Natural killer cell (primary cell): ENCODE measurements around the gene CLDND1. TPM values are rescaled to one million over a fixed set of nuclear protein-coding genes. Genes with fewer than 3 reads are reported as not detected.

Experiments
- ATAC-seq, 3 donors: fragments of 150-1000 bp in 2 of 3; fragments of 200-7000 bp in 1 of 3; cut with Tn5 transposase; 1 replicate in 1 of 3; 2 replicates in 2 of 3; pipeline ENCODE4 v1.10.0; 2021; ENCODE audit warnings: mild to moderate bottlenecking in 2 of 3, moderate library complexity in 2 of 3
- DNase-seq, 2 donors: peaks; one replicate each; pipeline versions ENCODE4 v3.0.0 to v3.0.0-alpha.2; 2013 to 2021; ENCODE audit warnings: mixed read lengths in 1 of 2
- H3K27ac ChIP-seq: one replicate; pipeline ENCODE4 v1.5.1; 2013; ENCODE audit warnings: mild to moderate bottlenecking, low read length
- H3K27me3 ChIP-seq: one replicate; pipeline ENCODE4 v1.6.1; 2013; ENCODE audit warnings: low read length; ENCODE audit not compliant: control insufficient read depth, insufficient read depth
- H3K36me3 ChIP-seq: one replicate; pipeline ENCODE4 v1.6.1; 2013; ENCODE audit warnings: low read length; ENCODE audit not compliant: control insufficient read depth, insufficient read depth
- H3K4me1 ChIP-seq: one replicate; pipeline ENCODE4 v1.6.1; 2013; ENCODE audit warnings: low read length; ENCODE audit not compliant: control insufficient read depth, insufficient read depth
- H3K4me3 ChIP-seq: one replicate; pipeline ENCODE4 v1.5.1; 2013; ENCODE audit warnings: low read length
- H3K9me3 ChIP-seq: one replicate; pipeline ENCODE4 v1.6.1; 2013; ENCODE audit warnings: low read length; ENCODE audit not compliant: control insufficient read depth, insufficient read depth
- H3K27ac Mint-ChIP-seq, 2 donors: one replicate each; pipeline ENCODE4 v1.8.0; 2022; ENCODE audit warnings: mild to moderate bottlenecking in 2 of 2, mixed read lengths in 2 of 2, moderate library complexity in 1 of 2
- H3K27me3 Mint-ChIP-seq, 2 donors: one replicate each; pipeline ENCODE4 v1.8.0; 2022; ENCODE audit warnings: low read depth in 2 of 2, mixed read lengths in 2 of 2
- H3K36me3 Mint-ChIP-seq: one replicate; pipeline ENCODE4 v1.8.0; 2022; ENCODE audit warnings: mixed read lengths
- H3K4me1 Mint-ChIP-seq, 2 donors: one replicate each; pipeline ENCODE4 v1.8.0; 2022; ENCODE audit warnings: mixed read lengths in 2 of 2
- H3K4me3 Mint-ChIP-seq: one replicate; pipeline ENCODE4 v1.8.0; 2022; ENCODE audit warnings: mild to moderate bottlenecking, moderate library complexity, mixed read lengths
- H3K9me3 Mint-ChIP-seq, 2 donors: one replicate each; pipeline ENCODE4 v1.8.0; 2022; ENCODE audit warnings: mixed read lengths in 2 of 2
- CTCF ChIP-seq: fragments of 200-600 bp; IDR thresholded peaks from one replicate; pipeline ENCODE4 v1.8.0; 2022; ENCODE audit warnings: antibody characterized with exemption
- WGBS: methylation state at CpG from one replicate; pipeline ENCODE4 v1.1.7; 2013; ENCODE audit warnings: missing lambda C conversion rate; ENCODE audit not compliant: insufficient coverage; 5-methylcytosine and 5-hydroxymethylcytosine counted together
- intact Hi-C: fragments of 100-400 bp; cut with micrococcal nuclease; formaldehyde crosslinking; loops from one replicate; pipeline ENCODE4 v1.14.2; 2022
- total RNA-seq, 4 donors: library from RNA; stranded (reverse); fragments of 120-200 nt in 1 of 4; gene quantifications; one replicate each; pipeline versions ENCODE4 v1.2.3 to v1.2.4, GENCODE V29; 2013 to 2022

The CLDND1 gene
- total RNA-seq, 3 donors from 2014 or later (not counting 1 experiment from before 2014, with no cell fraction given), result 175 to 220 (median 219) TPM

- intact Hi-C loops, result no loop called here
- DNase-seq, result no peak
These were observed 35.6 kb upstream of the CLDND1 start for GRCh38 chr3:98558100-98558827.

GRCh38 chr3:98557324-98558010 is 34.8 kb upstream of the CLDND1 start:
- TF ChIP-seq CTCF, result no peak
- H3K9me3 ChIP-seq, result no peaks in the 10 kb centered on the region
- ATAC-seq, result peak; percentile 64 to 75 (median 66)
- H3K4me3 Mint-ChIP-seq, result no peak overlapping the region
- peaks cover 21% of the 10 kb centered on the region for H3K4me1 ChIP-seq
- no peaks in the 10 kb centered on the region for H3K36me3 ChIP-seq
- peaks cover 30 to 41% of the 10 kb centered on the region in 2 donors for H3K4me1 Mint-ChIP-seq
- no peaks in the 10 kb centered on the region for H3K27me3 Mint-ChIP-seq
- intact Hi-C loops, result no loop called here
- no peak overlapping the region for H3K4me3 ChIP-seq
- no peaks in the 10 kb centered on the region for H3K27me3 ChIP-seq
- no peaks in the 10 kb centered on the region for H3K9me3 Mint-ChIP-seq
- H3K36me3 Mint-ChIP-seq, result no peaks in the 10 kb centered on the region
- H3K27ac ChIP-seq, result peak overlapping the region; percentile 17
- peak in 1 of 2 donors; percentile 61 for DNase-seq
- peak overlapping the region; percentile 55 to 71 for H3K27ac Mint-ChIP-seq
- 25% methylated on average over 2 of the region's 4 CpGs for WGBS

More at GRCh38 chr3:98558100-98558827, 35.6 kb upstream of the CLDND1 start:
- H3K9me3 ChIP-seq, result no peaks in the 10 kb centered on the region
- peaks cover 28 to 39% of the 10 kb centered on the region in 2 donors for H3K4me1 Mint-ChIP-seq
- no peaks in the 10 kb centered on the region for H3K9me3 Mint-ChIP-seq
- TF ChIP-seq CTCF, result no peak
- no peaks in the 10 kb centered on the region for H3K27me3 Mint-ChIP-seq
- peaks cover 19% of the 10 kb centered on the region for H3K4me1 ChIP-seq
- ATAC-seq, result no peak
- H3K27me3 ChIP-seq, result no peaks in the 10 kb centered on the region
- no peaks in the 10 kb centered on the region for H3K36me3 ChIP-seq
- H3K36me3 Mint-ChIP-seq, result no peaks in the 10 kb centered on the region
- H3K4me3 ChIP-seq, result no peak overlapping the region
- peak overlapping the region; percentile 17 for H3K27ac ChIP-seq
- H3K4me3 Mint-ChIP-seq, result no peak overlapping the region
- WGBS, result 90% methylated on average over 5 of the region's 6 CpGs
- peak overlapping the region in 1 of 2 donors; percentile 55 for H3K27ac Mint-ChIP-seq

GRCh38 chr3:98556164-98557130 is 33.7 kb upstream of the CLDND1 start:
- Histone ChIP-seq H3K4me1 (peaks cover 22% of the 10 kb centered on the region), H3K27ac (peak overlapping the region; percentile 35)
- intact Hi-C loops, result no loop called here

More at GRCh38 chr3:98556164-98557130, 33.7 kb upstream of the CLDND1 start:
- Histone ChIP-seq H3K9me3 (no peaks in the 10 kb centered on the region), H3K27me3 (no peaks in the 10 kb centered on the region), H3K36me3 (no peaks in the 10 kb centered on the region), H3K4me3 (no peak overlapping the region)
- no peaks in the 10 kb centered on the region for H3K9me3 Mint-ChIP-seq
- ATAC-seq, result peak; percentile 20 to 66 (median 37)
- peak in 1 of 2 donors; percentile 86 for DNase-seq
- no peaks in the 10 kb centered on the region for H3K36me3 Mint-ChIP-seq
- H3K27me3 Mint-ChIP-seq, result no peaks in the 10 kb centered on the region
- WGBS, result 30% methylated on average over 5 of the region's 7 CpGs
- peak overlapping the region in 1 of 2 donors; percentile 5 for H3K27ac Mint-ChIP-seq
- no peak for TF ChIP-seq CTCF
- no peak overlapping the region for H3K4me3 Mint-ChIP-seq
- H3K4me1 Mint-ChIP-seq, result peaks cover 36 to 52% of the 10 kb centered on the region in 2 donors
